MCF 10A (cell line): ENCODE results near the gene CTSE. TPM values are rescaled to one million over a fixed set of nuclear protein-coding genes. Genes with fewer than 3 reads are reported as not detected.

Source experiments
- Bru-seq: library from RNA; stranded (reverse); fragments of 400-500 nt; gene quantifications from one replicate; lab custom pipeline; 2021; lab: Mats Ljungman, UMichigan
- BruChase-seq, 2 experiments: library from RNA; stranded (reverse); fragments of 400-500 nt; gene quantifications; one replicate each; lab custom pipeline; 2021; lab: Mats Ljungman, UMichigan
- BruUV-seq: library from RNA; stranded (reverse); fragments of 400-500 nt; replicated peaks from 2 replicates; lab custom pipeline; 2021; lab: Mats Ljungman, UMichigan
- CTCF ChIA-PET: fragments of 300-600 bp; sonication (Branson Sonifier 250); formaldehyde crosslinking; extraction: SDS; loops from one replicate; lab custom pipeline; 2021; ENCODE audit warnings: antibody characterized with exemption, inconsistent platforms; lab: Yijun Ruan, JAX
- POLR2A ChIA-PET: fragments of 300-600, 350-650 bp; sonication (Branson Sonifier 250); formaldehyde crosslinking; extraction: SDS; loops from one replicate; lab custom pipeline; 2020; ENCODE audit warnings: antibody characterized with exemption, inconsistent platforms; lab: Yijun Ruan, JAX
- DNase-seq: peaks from one replicate; pipeline ENCODE4 v3.0.0-alpha.2; 2018; ENCODE audit not compliant: unreplicated experiment
- H3K27ac Mint-ChIP-seq: one replicate; pipeline ENCODE4 v1.8.0; 2022; ENCODE audit warnings: mild to moderate bottlenecking, low read depth, mixed read lengths; ENCODE audit not compliant: unreplicated experiment
- H3K27me3 Mint-ChIP-seq: one replicate; pipeline ENCODE4 v1.8.0; 2022; ENCODE audit warnings: mixed read lengths; ENCODE audit not compliant: insufficient read depth, unreplicated experiment
- H3K36me3 Mint-ChIP-seq: one replicate; pipeline ENCODE4 v1.8.0; 2022; ENCODE audit warnings: mild to moderate bottlenecking, moderate library complexity, mixed read lengths; ENCODE audit not compliant: insufficient read depth, unreplicated experiment
- H3K4me1 Mint-ChIP-seq: one replicate; pipeline ENCODE4 v1.8.0; 2022; ENCODE audit warnings: mixed read lengths; ENCODE audit not compliant: insufficient read depth, unreplicated experiment
- H3K4me3 Mint-ChIP-seq: one replicate; pipeline ENCODE4 v1.8.0; 2022; ENCODE audit warnings: mild to moderate bottlenecking, moderate library complexity, mixed read lengths; ENCODE audit not compliant: unreplicated experiment
- H3K9me3 Mint-ChIP-seq: one replicate; pipeline ENCODE4 v1.8.0; 2022; ENCODE audit warnings: mixed read lengths; ENCODE audit not compliant: unreplicated experiment
- CTCF ChIP-seq: fragments of 200-600 bp; IDR thresholded peaks from one replicate; pipeline ENCODE4 v1.8.0; 2022; ENCODE audit warnings: antibody characterized with exemption, mild to moderate bottlenecking; ENCODE audit not compliant: unreplicated experiment
- intact Hi-C: fragments of 100-400 bp; cut with micrococcal nuclease; formaldehyde crosslinking; loops from 2 replicates; pipeline ENCODE4 v1.14.1; 2022
- long read RNA-seq: library from polyadenylated mRNA; stranded (forward); transcript quantifications from one replicate; pipeline ENCODE4 v2.0.0, GENCODE V29; 2022
- total RNA-seq: library from RNA; stranded (reverse); gene quantifications from 2 replicates; pipeline ENCODE4 v1.2.3, GENCODE V29; 2022

Gene CTSE
- total RNA-seq, result 0.79 and 0.81 TPM in 2 replicates
- percentile 12 among the genes with signal in this experiment for Bru-seq, nascent RNA
- percentile 17 among the genes with signal in this experiment for BruChase-seq, experiment 1, labeled RNA remaining after a 6-hour chase
- BruChase-seq, experiment 2, labeled RNA remaining after a 2-hour chase, result percentile 15 among the genes with signal in this experiment
- long read RNA-seq, partial matches to known transcripts, result 0 of 3 reads
- long read RNA-seq, other reads (novel, unspliced or antisense), result 3 of 3 reads

DNA sequence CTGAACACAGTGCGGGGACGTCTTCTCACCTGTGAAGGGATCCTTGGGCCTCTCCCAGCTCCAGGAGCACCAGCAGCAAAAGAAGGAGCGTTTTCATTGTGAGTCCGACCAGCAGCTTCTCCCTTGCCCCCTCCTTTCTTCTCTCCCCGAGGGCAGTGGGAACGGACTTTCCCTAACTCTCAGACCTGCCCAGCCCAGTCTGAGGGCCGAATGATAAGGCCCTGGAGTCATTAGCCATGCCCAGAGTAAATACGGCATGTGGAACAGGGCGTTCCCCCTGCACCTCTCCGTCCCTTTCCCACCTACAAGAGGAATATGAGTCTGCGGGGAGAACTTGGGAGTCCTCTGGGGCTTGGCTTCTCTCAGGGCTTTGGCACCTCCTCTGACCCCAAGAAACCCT, at the start of gene CTSE:
TSS of gene CTSE (minus strand) at position 201 of the 400 bp plus-strand sequence. CDS start at position 97, 104 bp downstream.
- Mint-ChIP-seq H3K27me3 (no peaks in the 10 kb centered on the region), H3K27ac (no peak within 1 kb of the TSS), H3K36me3 (no peaks in the 10 kb centered on the region), H3K9me3 (no peaks in the 10 kb centered on the region), H3K4me3 (no peak within 1 kb of the TSS), H3K4me1 (peaks cover 31% of the 10 kb centered on the region)
- TF ChIP-seq CTCF, result no peak
- no peak for DNase-seq
- no TSS peak for BruUV-seq
- intact Hi-C loops, result no loop called here
- ChIA-PET POLR2A (interaction anchor here (0.7 to 1.4 kb wide), 3 partner anchors 9 to 21 kb away, joined by 3 to 4 read pairs (median 3); partner anchors contain the start of gene RAB7B), CTCF (interaction anchor here (0.7 to 4.4 kb wide), 4 partner anchors 38 to 86 kb away, joined by 3 to 18 read pairs (median 4); no protein-coding TSS in a partner anchor)

DNA sequence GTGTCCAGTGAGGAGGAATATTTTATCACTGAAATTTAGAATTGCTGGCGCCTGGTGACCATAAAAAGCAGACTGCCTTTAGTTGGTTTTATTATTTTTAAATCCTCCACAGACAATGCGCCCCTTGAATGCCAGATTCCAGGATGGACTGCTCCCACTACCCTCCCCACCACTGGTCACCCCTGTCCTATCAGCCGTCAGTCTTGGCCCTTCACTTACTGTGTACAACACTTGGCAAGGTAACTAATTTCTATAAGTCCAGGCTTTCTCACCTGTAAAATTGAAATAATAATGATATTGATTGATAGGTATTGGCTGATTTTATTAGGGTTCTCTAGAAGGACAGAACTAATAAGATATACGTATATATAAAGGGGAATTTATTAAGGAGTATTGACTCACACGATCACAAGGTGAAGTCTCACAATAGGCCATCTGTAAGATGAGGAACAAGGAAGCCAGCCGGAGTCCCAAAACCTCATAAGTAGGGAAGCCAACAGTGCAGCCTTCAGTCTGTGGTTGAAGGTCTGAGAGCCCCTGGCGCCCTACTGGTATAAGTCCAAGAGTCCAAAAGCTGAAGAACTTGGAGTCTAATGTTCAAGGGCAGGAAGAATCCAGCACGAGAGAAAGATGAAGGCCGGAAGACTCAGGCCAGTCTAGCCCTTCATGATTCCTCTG, 47.1 kb upstream of the CTSE start:
- no peak for TF ChIP-seq CTCF
- intact Hi-C loops, result no loop called here
- DNase-seq, result no peak
- H3K9me3 Mint-ChIP-seq, result no peaks in the 10 kb centered on the region
- no peak overlapping the region for H3K27ac Mint-ChIP-seq
- H3K4me1 Mint-ChIP-seq, result peaks cover 12% of the 10 kb centered on the region
- no peak overlapping the region for H3K4me3 Mint-ChIP-seq
- H3K36me3 Mint-ChIP-seq, result no peaks in the 10 kb centered on the region
- H3K27me3 Mint-ChIP-seq, result peaks cover 7% of the 10 kb centered on the region
- no TSS peak for BruUV-seq
- ChIA-PET POLR2A (no interaction called here), CTCF (interaction anchor here (0.6 to 1.8 kb wide), 4 partner anchors 36 to 93 kb away, joined by 3 to 4 read pairs (median 4); no protein-coding TSS in a partner anchor)

GRCh38 chr1:206068314-206068713, 44.6 kb upstream of the CTSE start:
- POLR2A ChIA-PET, result interaction anchor here (0.9 to 1.1 kb wide), 3 partner anchors 11 to 34 kb away, joined by 3 to 4 read pairs (median 3); no protein-coding TSS in a partner anchor
- no TSS peak for BruUV-seq
- CTCF ChIA-PET, result interaction anchor here (0.6 to 1.5 kb wide), 3 partner anchors 9 to 1750 kb away, joined by 3 read pairs; no protein-coding TSS in a partner anchor
- Mint-ChIP-seq H3K27me3 (peaks cover 9% of the 10 kb centered on the region), H3K27ac (no peak overlapping the region), H3K4me3 (no peak overlapping the region), H3K9me3 (no peaks in the 10 kb centered on the region), H3K36me3 (no peaks in the 10 kb centered on the region), H3K4me1 (peaks cover 9% of the 10 kb centered on the region)
- TF ChIP-seq CTCF, result no peak
- no peak for DNase-seq
- intact Hi-C loops, result no loop called here
